ENCODE measurements around the gene RFC5. TPM values are rescaled to one million over a fixed set of nuclear protein-coding genes. Genes with fewer than 3 reads are reported as not detected.

The RFC5 gene
- total RNA-seq, 1 experiment from 2014 or later, result 62.1 TPM

DNA sequence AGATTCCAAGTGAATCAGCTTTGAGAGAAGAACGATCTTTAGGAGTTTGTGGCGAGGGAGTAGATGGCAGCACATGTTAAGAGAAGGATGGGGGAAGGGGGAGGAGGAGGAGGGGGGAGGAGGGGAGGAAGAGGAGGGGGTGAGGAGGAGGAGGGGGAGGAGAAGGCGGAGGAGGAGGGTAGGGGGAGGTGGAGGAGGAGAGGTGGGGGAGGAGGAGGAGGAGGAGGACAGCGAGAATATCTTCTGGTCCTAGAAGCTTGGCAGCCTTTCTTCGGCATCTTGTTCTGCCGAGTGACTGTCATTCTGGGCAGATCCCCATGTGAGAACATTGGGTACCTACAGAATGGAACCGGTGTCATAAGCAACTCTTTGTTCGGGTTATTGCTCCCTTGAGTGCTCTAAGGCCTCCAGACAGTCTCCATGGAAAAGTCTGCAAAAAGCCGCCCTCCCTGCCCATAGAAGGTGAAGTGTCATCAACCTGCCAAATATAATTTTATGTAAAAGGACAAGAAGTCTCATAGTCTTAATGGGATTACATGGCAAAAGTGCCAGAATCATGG lies 6.9 kb downstream of the RFC5 start:
- no peak overlapping the region for H3K27ac ChIP-seq (ENCODE audit: low read depth, low read length, poor library complexity, severe bottlenecking)
- ChIA-PET POLR2A (ENCODE audit: low non-redundant PET) (interaction anchor here (0.6 kb wide), 1 partner anchor 10 kb away, joined by 15 read pairs; no protein-coding TSS in a partner anchor), CTCF (no interaction called here)
- H3K4me1 ChIP-seq (ENCODE audit: insufficient read depth, low read length, poor library complexity, severe bottlenecking), result no peaks in the 10 kb centered on the region
- H3K9me3 ChIP-seq (ENCODE audit: low read depth, low read length, poor library complexity, severe bottlenecking), result no peaks in the 10 kb centered on the region
- peaks cover 80% of the 10 kb centered on the region for H3K36me3 ChIP-seq (ENCODE audit: insufficient read depth, low read length, poor library complexity, severe bottlenecking)
- no TSS peak for BruUV-seq (replicated peaks)
- intact Hi-C loops (cut with micrococcal nuclease; ENCODE audit: unreplicated experiment), result no loop called here
- TF ChIP-seq, protein P1, sequence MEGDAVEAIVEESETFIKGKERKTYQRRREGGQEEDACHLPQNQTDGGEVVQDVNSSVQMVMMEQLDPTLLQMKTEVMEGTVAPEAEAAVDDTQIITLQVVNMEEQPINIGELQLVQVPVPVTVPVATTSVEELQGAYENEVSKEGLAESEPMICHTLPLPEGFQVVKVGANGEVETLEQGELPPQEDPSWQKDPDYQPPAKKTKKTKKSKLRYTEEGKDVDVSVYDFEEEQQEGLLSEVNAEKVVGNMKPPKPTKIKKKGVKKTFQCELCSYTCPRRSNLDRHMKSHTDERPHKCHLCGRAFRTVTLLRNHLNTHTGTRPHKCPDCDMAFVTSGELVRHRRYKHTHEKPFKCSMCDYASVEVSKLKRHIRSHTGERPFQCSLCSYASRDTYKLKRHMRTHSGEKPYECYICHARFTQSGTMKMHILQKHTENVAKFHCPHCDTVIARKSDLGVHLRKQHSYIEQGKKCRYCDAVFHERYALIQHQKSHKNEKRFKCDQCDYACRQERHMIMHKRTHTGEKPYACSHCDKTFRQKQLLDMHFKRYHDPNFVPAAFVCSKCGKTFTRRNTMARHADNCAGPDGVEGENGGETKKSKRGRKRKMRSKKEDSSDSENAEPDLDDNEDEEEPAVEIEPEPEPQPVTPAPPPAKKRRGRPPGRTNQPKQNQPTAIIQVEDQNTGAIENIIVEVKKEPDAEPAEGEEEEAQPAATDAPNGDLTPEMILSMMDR (conservative IDR thresholded peaks at IDR 0.05; ENCODE audit: low read depth, low read length), result no peak
- TF ChIP-seq EZH2 (IDR thresholded peaks at IDR 0.05; ENCODE audit: borderline replicate concordance, low read depth, low read length, poor library complexity, severe bottlenecking), result no peak
- no peak overlapping the region for H3K4me3 ChIP-seq (ENCODE audit: low read depth, low read length, poor library complexity, severe bottlenecking)
- no peak for DNase-seq (ENCODE audit: low spot score)
- no peaks in the 10 kb centered on the region for H3K27me3 ChIP-seq (replicated peaks; ENCODE audit: insufficient read depth, low read depth, low read length, poor library complexity)

DNA sequence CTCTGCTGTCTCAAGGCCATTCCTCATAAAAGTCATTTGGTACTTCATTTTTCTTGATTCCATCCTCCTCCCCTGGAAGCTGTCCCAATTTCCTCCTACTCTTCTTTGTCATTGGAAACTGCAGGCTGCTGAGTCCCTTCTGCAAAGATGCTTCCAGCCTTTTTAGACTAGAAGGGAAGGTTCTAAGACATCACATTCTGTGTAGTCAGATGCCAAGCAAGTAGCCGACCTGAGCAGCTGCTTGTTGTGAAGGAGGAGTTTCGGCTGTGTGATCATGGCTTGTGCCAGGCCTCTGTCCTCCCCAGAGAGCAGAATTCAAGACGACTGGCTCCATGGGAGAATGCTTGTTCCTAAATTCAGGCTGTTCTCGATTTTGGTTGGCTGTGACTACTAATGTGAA lies 8.7 kb downstream of the RFC5 start:
- ChIA-PET POLR2A (ENCODE audit: low non-redundant PET) (no interaction called here), CTCF (no interaction called here)
- Histone ChIP-seq H3K4me1 (ENCODE audit: insufficient read depth, low read length, poor library complexity, severe bottlenecking) (no peaks in the 10 kb centered on the region), H3K9me3 (ENCODE audit: low read depth, low read length, poor library complexity, severe bottlenecking) (no peaks in the 10 kb centered on the region), H3K27ac (ENCODE audit: low read depth, low read length, poor library complexity, severe bottlenecking) (no peak overlapping the region), H3K27me3 (replicated peaks; ENCODE audit: insufficient read depth, low read depth, low read length, poor library complexity) (no peaks in the 10 kb centered on the region), H3K4me3 (ENCODE audit: low read depth, low read length, poor library complexity, severe bottlenecking) (no peak overlapping the region), H3K36me3 (ENCODE audit: insufficient read depth, low read length, poor library complexity, severe bottlenecking) (peaks cover 81% of the 10 kb centered on the region)
- BruUV-seq (replicated peaks), result no TSS peak
- TF ChIP-seq, protein P1 (conservative IDR thresholded peaks at IDR 0.05; ENCODE audit: low read depth, low read length), result no peak
- TF ChIP-seq EZH2 (IDR thresholded peaks at IDR 0.05; ENCODE audit: borderline replicate concordance, low read depth, low read length, poor library complexity, severe bottlenecking), result no peak
- intact Hi-C loops (cut with micrococcal nuclease; ENCODE audit: unreplicated experiment), result no loop called here
- DNase-seq (ENCODE audit: low spot score), result no peak

DNA sequence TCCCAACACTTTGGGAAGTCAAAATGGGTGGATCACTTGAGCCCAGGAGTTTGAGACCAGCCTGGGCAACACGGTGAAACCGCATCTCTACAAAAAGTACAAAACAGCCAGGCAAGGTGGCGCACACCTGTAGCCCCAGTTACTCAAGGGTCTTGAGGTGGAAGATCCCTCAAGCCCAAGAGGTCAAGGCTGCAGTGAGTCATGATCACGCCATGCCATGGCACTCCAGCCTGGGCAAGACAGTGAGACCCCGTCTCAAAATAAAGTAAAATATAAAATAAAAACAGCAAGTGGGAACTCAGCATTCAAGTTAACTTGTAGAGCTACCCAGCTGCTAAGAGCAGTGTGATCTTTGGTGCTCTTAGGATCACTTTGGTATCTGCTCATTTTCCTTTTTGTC lies 12.7 kb downstream of the RFC5 start:
- TF ChIP-seq, protein P1 (conservative IDR thresholded peaks at IDR 0.05; ENCODE audit: low read depth, low read length), result no peak
- TF ChIP-seq EZH2 (IDR thresholded peaks at IDR 0.05; ENCODE audit: borderline replicate concordance, low read depth, low read length, poor library complexity, severe bottlenecking), result no peak
- intact Hi-C loops (cut with micrococcal nuclease; ENCODE audit: unreplicated experiment), result no loop called here
- no peak for DNase-seq (ENCODE audit: low spot score)
- POLR2A ChIA-PET (ENCODE audit: low non-redundant PET), result no interaction called here
- no TSS peak for BruUV-seq (replicated peaks)
- H3K36me3 ChIP-seq (ENCODE audit: insufficient read depth, low read length, poor library complexity, severe bottlenecking), result peaks cover 93% of the 10 kb centered on the region
- H3K27me3 ChIP-seq (replicated peaks; ENCODE audit: insufficient read depth, low read depth, low read length, poor library complexity), result no peaks in the 10 kb centered on the region
- CTCF ChIA-PET, result no interaction called here
- no peak overlapping the region for H3K4me3 ChIP-seq (ENCODE audit: low read depth, low read length, poor library complexity, severe bottlenecking)
- H3K4me1 ChIP-seq (ENCODE audit: insufficient read depth, low read length, poor library complexity, severe bottlenecking), result no peaks in the 10 kb centered on the region
- no peaks in the 10 kb centered on the region for H3K9me3 ChIP-seq (ENCODE audit: low read depth, low read length, poor library complexity, severe bottlenecking)
- no peak overlapping the region for H3K27ac ChIP-seq (ENCODE audit: low read depth, low read length, poor library complexity, severe bottlenecking)
